Esophagus squamous epithelium (tissue), 5 donors: Measurements from ENCODE around the gene TRIM59. TPM values are rescaled to one million over a fixed set of nuclear protein-coding genes. Genes with fewer than 3 reads are reported as not detected.
A peak's percentile ranks its signal among the peaks of the same experiment; 100 is the strongest.

Experiments
- DNase-seq: peaks from one replicate; lab custom pipeline; 2025; lab: John Stamatoyannopoulos, UW
- H3K27ac ChIP-seq, 4 donors: fragments of 200-600 bp; sonication (generic); one replicate each; pipeline ENCODE4 v1.5.1; 2016 to 2019; ENCODE audit warnings: mild to moderate bottlenecking in 1 of 4
- H3K27me3 ChIP-seq, 4 donors: fragments of 200-600 bp; sonication (generic); 1 replicate in 3 of 4; 2 replicates in 1 of 4; pipeline versions ENCODE4 v1.5.1 to v1.6.0; 2017 to 2021; ENCODE audit warnings: antibody characterized with exemption in 1 of 4
- H3K36me3 ChIP-seq, 3 donors: fragments of 200-600 bp; sonication (generic); one replicate each; pipeline ENCODE4 v1.5.1; 2016 to 2019
- H3K4me1 ChIP-seq, 3 donors: fragments of 200-600 bp; sonication (generic); one replicate each; pipeline ENCODE4 v1.5.1; 2017 to 2019
- H3K4me3 ChIP-seq, 4 donors: fragments of 200-600 bp; sonication (generic); 1 replicate in 3 of 4; 2 replicates in 1 of 4; pipeline ENCODE4 v1.5.1; 2016 to 2019; ENCODE audit warnings: mild to moderate bottlenecking in 2 of 4, moderate library complexity in 1 of 4
- H3K9me3 ChIP-seq, 3 donors: fragments of 200-600 bp; sonication (generic); one replicate each; pipeline ENCODE4 v1.5.1; 2016 to 2019
- CTCF ChIP-seq, 6 experiments: fragments of 450-650 bp in 4 of 6; fragments of 200-600 bp in 2 of 6; sonication (generic) in 2 of 6; IDR thresholded peaks; one replicate each; pipeline ENCODE4 v1.5.1; 2016 to 2019; ENCODE audit warnings: antibody characterized with exemption in 6 of 6, mild to moderate bottlenecking in 4 of 6, moderate library complexity in 4 of 6
- POLR2A ChIP-seq, 4 donors: fragments of 450-650 bp; IDR thresholded peaks; one replicate each; pipeline ENCODE4 v1.6.1; 2017; ENCODE audit warnings: antibody characterized with exemption in 4 of 4, mild to moderate bottlenecking in 4 of 4, moderate library complexity in 3 of 4
- WGBS, 2 donors: methylation state at CpG; one replicate each; pipeline ENCODE4 v1.1.5; 2018; 5-methylcytosine and 5-hydroxymethylcytosine counted together
- intact Hi-C: fragments of 100-400 bp; cut with DNase I; formaldehyde crosslinking; loops from one replicate; pipeline ENCODE4 v1.15.0; 2022
- total RNA-seq, 4 donors: library from RNA; depleted of rRNA; stranded (reverse); fragments of >200 nt; gene quantifications; one replicate each; pipeline ENCODE4 v1.1.0, GENCODE V29; 2016
- donor health status: DM: yes; HTN: yes; CAD: no.

The TRIM59 gene
- total RNA-seq, 4 donors from 2014 or later, result 4.9 to 14.7 (median 8.9) TPM

GRCh38 chr3:160403796-160404470 is 45.7 kb downstream of the TRIM59 start:
- no peak for DNase-seq
- Histone ChIP-seq H3K36me3 (peaks cover 0 to 23% (median 0%) of the 10 kb centered on the region in 3 donors), H3K4me3 (peak overlapping the region; percentile 66 to 90 (median 76)), H3K9me3 (no peaks in the 10 kb centered on the region), H3K4me1 (peaks cover 0 to 54% (median 3%) of the 10 kb centered on the region in 3 donors), H3K27me3 (peaks cover 0 to 4% (median 0%) of the 10 kb centered on the region in 4 donors), H3K27ac (peak overlapping the region; percentile 29 to 98 (median 91))
- no peak for TF ChIP-seq CTCF (IDR thresholded peaks at IDR 0.05)
- TF ChIP-seq POLR2A (IDR thresholded peaks at IDR 0.05), result no peak
- intact Hi-C loops, result no loop called here
- 30 to 40% methylated on average over 7 of the region's 7 CpGs for WGBS, 2 donors

GRCh38 chr3:160403028-160403545 is 46.5 kb downstream of the TRIM59 start:
- H3K27ac ChIP-seq, result peak overlapping the region; percentile 40 to 98 (median 91)
- no peaks in the 10 kb centered on the region for H3K9me3 ChIP-seq
- peak overlapping the region; percentile 66 to 90 (median 76) for H3K4me3 ChIP-seq
- intact Hi-C loops, result no loop called here
- TF ChIP-seq POLR2A (IDR thresholded peaks at IDR 0.05) (no peak), CTCF (IDR thresholded peaks at IDR 0.05) (no peak)
- H3K27me3 ChIP-seq, result peaks cover 0 to 4% (median 0%) of the 10 kb centered on the region in 4 donors
- peaks cover 0 to 23% (median 0%) of the 10 kb centered on the region in 3 donors for H3K36me3 ChIP-seq
- DNase-seq, result no peak
- peaks cover 0 to 61% (median 8%) of the 10 kb centered on the region in 3 donors for H3K4me1 ChIP-seq
- WGBS, 2 donors, result 33 to 40% methylated on average over 2 of the region's 2 CpGs

- intact Hi-C loops, result no loop called here
- no peak for DNase-seq
- peaks cover 0 to 64% (median 9%) of the 10 kb centered on the region in 3 donors for H3K4me1 ChIP-seq
- WGBS, 2 donors, result 18 to 23% methylated on average over 11 of the region's 11 CpGs
- no peaks in the 10 kb centered on the region for H3K9me3 ChIP-seq
- H3K4me3 ChIP-seq, result peak overlapping the region; percentile 66 to 90 (median 76)
- H3K36me3 ChIP-seq, result peaks cover 0 to 18% (median 0%) of the 10 kb centered on the region in 3 donors
- H3K27ac ChIP-seq, result peak overlapping the region; percentile 86 to 98 (median 92)
- no peak for TF ChIP-seq POLR2A (IDR thresholded peaks at IDR 0.05)
- no peak for TF ChIP-seq CTCF (IDR thresholded peaks at IDR 0.05)
- peaks cover 0 to 4% (median 0%) of the 10 kb centered on the region in 4 donors for H3K27me3 ChIP-seq
These were observed 47.2 kb downstream of the TRIM59 start for GRCh38 chr3:160402221-160403027.

GRCh38 chr3:160401291-160402095 is 48.1 kb downstream of the TRIM59 start:
- 5% methylated on average over 16 of the region's 16 CpGs for WGBS, 2 donors
- Histone ChIP-seq H3K27ac (peak overlapping the region; percentile 86 to 98 (median 92)), H3K36me3 (peaks cover 0 to 8% (median 0%) of the 10 kb centered on the region in 3 donors), H3K9me3 (no peaks in the 10 kb centered on the region), H3K4me1 (peaks cover 0 to 63% (median 9%) of the 10 kb centered on the region in 3 donors), H3K4me3 (peak overlapping the region; percentile 66 to 90 (median 76)), H3K27me3 (peaks cover 0 to 4% (median 0%) of the 10 kb centered on the region in 4 donors)
- TF ChIP-seq POLR2A (IDR thresholded peaks at IDR 0.05) (peak in 1 of 4 donors; percentile 13), CTCF (IDR thresholded peaks at IDR 0.05) (no peak)
- intact Hi-C loops, result no loop called here
- no peak for DNase-seq
